Osteocyte (in vitro differentiated cells): ENCODE results near the gene DIAPH3. TPM values are rescaled to one million over a fixed set of nuclear protein-coding genes. Genes with fewer than 3 reads are reported as not detected.

Source experiments
- DNase-seq: peaks from one replicate; pipeline ENCODE4 v3.0.0; 2021; ENCODE audit warnings: mixed read lengths; ENCODE audit not compliant: unreplicated experiment; ENCODE audit errors: extremely low spot score
- H3K27ac Mint-ChIP-seq: one replicate; pipeline ENCODE4 v1.8.0; 2021; ENCODE audit warnings: mild to moderate bottlenecking, mixed read lengths; ENCODE audit not compliant: unreplicated experiment
- H3K27me3 Mint-ChIP-seq: one replicate; pipeline ENCODE4 v1.8.0; 2021; ENCODE audit warnings: mixed read lengths; ENCODE audit not compliant: unreplicated experiment
- H3K36me3 Mint-ChIP-seq: one replicate; pipeline ENCODE4 v1.8.0; 2021; ENCODE audit warnings: mixed read lengths; ENCODE audit not compliant: unreplicated experiment
- H3K4me1 Mint-ChIP-seq: one replicate; pipeline ENCODE4 v1.8.0; 2021; ENCODE audit warnings: mixed read lengths; ENCODE audit not compliant: unreplicated experiment
- H3K4me3 Mint-ChIP-seq: one replicate; pipeline ENCODE4 v1.8.0; 2021; ENCODE audit warnings: mild to moderate bottlenecking, moderate library complexity, mixed read lengths; ENCODE audit not compliant: unreplicated experiment
- H3K9me3 Mint-ChIP-seq: one replicate; pipeline ENCODE4 v1.8.0; 2021; ENCODE audit warnings: mixed read lengths; ENCODE audit not compliant: unreplicated experiment
- CTCF ChIP-seq: fragments of 200-600 bp; sonication (generic); IDR thresholded peaks from 2 replicates; pipeline ENCODE4 v1.5.0; 2021; ENCODE audit warnings: antibody characterized with exemption, mild to moderate bottlenecking, moderate library complexity
- total RNA-seq: library from RNA; stranded (reverse); gene quantifications from 2 replicates; pipeline ENCODE4 v1.2.1, GENCODE V29; 2021

Gene DIAPH3
- total RNA-seq, 1 donor from 2014 or later: 12.2 TPM

- Mint-ChIP-seq H3K9me3 (no peaks in the 10 kb centered on the region), H3K4me3 (no peak overlapping the region), H3K27me3 (peaks cover 7% of the 10 kb centered on the region), H3K36me3 (no peaks in the 10 kb centered on the region), H3K27ac (no peak overlapping the region), H3K4me1 (no peaks in the 10 kb centered on the region)
- DNase-seq: no peak
- TF ChIP-seq CTCF: no peak
Observed at GRCh38 chr13:59653916-59654315, 509.8 kb downstream of the DIAPH3 start.

GRCh38 chr13:59651479-59651878 lies 512.2 kb downstream of the DIAPH3 start:
- Mint-ChIP-seq H3K36me3 (no peaks in the 10 kb centered on the region), H3K27me3 (peaks cover 7% of the 10 kb centered on the region), H3K4me1 (no peaks in the 10 kb centered on the region), H3K4me3 (no peak overlapping the region), H3K27ac (no peak overlapping the region), H3K9me3 (no peaks in the 10 kb centered on the region)
- no peak for DNase-seq
- TF ChIP-seq CTCF: no peak

- H3K4me1 Mint-ChIP-seq: peaks cover 35% of the 10 kb centered on the region
- H3K27me3 Mint-ChIP-seq: no peaks in the 10 kb centered on the region
- no peak for DNase-seq
- H3K4me3 Mint-ChIP-seq: no peak overlapping the region
- no peak overlapping the region for H3K27ac Mint-ChIP-seq
- H3K36me3 Mint-ChIP-seq: no peaks in the 10 kb centered on the region
- TF ChIP-seq CTCF: no peak
- H3K9me3 Mint-ChIP-seq: no peaks in the 10 kb centered on the region
Observed at GRCh38 chr13:59643906-59644626, 519.7 kb downstream of the DIAPH3 start.

GRCh38 chr13:59643364-59643841 lies 520.3 kb downstream of the DIAPH3 start:
- TF ChIP-seq CTCF: no peak
- Mint-ChIP-seq H3K27me3 (no peaks in the 10 kb centered on the region), H3K9me3 (no peaks in the 10 kb centered on the region), H3K36me3 (no peaks in the 10 kb centered on the region), H3K4me1 (peaks cover 38% of the 10 kb centered on the region), H3K4me3 (no peak overlapping the region), H3K27ac (no peak overlapping the region)
- no peak for DNase-seq

- Mint-ChIP-seq H3K36me3 (no peaks in the 10 kb centered on the region), H3K9me3 (no peaks in the 10 kb centered on the region), H3K4me1 (peaks cover 38% of the 10 kb centered on the region), H3K27me3 (no peaks in the 10 kb centered on the region), H3K27ac (peak overlapping the region; percentile 47), H3K4me3 (no peak overlapping the region)
- no peak for DNase-seq
- no peak for TF ChIP-seq CTCF
Observed at GRCh38 chr13:59641817-59642216, 521.9 kb downstream of the DIAPH3 start.
